Measurements from ENCODE around the gene AKR1A1.
"Not testable (repeated sequence)": the region's sequence is repeated elsewhere in the genome, so short reads cannot be mapped to it uniquely, and the experiment has no call there.

AKR1A1 gene

GRCh38 chr1:45570631-45571030 lies 20.0 kb downstream of the AKR1A1 start:
- DNase-seq, result no peak

DNA sequence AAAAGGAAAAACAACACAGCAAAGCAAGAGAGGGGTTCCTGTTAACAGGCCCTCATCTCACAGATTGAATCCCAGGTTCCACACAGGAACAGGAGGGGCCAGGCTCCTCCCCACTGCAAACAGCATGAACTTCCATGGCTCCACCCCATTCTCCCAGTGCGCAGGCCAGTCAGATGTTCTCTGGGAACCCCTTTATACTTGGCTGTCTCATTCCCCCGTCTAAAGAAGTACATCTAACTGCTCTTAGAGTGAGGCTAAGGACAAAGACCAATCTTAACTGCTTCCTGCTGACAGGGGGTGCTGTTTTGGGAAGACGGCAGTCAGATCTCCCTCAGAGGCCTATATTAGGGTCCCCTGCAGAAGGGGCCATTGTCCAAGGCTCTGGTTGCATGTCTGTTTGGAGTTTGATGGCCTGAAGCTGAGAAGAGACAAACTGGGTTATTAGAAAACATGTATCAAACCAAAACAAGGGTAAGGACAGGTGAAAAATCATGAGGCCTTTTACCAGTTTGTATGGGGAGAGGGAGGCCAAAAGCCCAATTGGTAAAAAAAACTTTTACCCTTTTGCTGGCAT lies 22.7 kb downstream of the AKR1A1 start:
- DNase-seq, result no peak

DNA sequence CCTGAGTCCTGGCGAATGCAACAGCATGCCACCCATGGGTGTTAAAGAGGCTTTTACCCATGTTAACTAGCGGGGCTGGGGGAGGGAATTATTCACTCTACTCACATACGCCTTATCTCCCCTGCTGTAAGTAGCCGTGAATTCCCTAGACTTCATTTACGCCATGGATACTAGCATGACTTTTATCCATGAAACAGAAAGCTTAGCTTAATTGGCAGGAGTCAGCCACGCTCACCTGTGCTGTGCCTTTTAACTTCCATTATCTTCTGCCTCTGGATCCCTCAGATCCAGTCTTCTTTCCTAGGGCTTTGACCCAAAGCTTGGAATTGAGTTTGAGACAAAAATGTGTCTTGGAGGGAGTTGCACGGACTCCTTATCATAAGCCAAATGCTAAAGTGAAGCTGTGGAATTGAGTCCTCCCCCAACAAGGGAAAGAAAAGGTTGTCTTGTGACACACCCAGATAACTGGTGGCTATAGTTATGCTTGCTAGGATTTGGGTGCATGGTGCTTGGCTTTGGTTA lies 23.5 kb downstream of the AKR1A1 start:
- no peak for DNase-seq

GRCh38 chr1:45583264-45583665 lies 32.6 kb downstream of the AKR1A1 start:
- DNase-seq, result peak; percentile 94 to 95

GRCh38 chr1:45583666-45584350 lies 33.2 kb downstream of the AKR1A1 start, which contains the start of gene NASP:
NASP (plus strand) TSS chr1:45584041; CDS start chr1:45584147, 106 bp downstream.
- DNase-seq, result peak; percentile 57 to 70

DNA sequence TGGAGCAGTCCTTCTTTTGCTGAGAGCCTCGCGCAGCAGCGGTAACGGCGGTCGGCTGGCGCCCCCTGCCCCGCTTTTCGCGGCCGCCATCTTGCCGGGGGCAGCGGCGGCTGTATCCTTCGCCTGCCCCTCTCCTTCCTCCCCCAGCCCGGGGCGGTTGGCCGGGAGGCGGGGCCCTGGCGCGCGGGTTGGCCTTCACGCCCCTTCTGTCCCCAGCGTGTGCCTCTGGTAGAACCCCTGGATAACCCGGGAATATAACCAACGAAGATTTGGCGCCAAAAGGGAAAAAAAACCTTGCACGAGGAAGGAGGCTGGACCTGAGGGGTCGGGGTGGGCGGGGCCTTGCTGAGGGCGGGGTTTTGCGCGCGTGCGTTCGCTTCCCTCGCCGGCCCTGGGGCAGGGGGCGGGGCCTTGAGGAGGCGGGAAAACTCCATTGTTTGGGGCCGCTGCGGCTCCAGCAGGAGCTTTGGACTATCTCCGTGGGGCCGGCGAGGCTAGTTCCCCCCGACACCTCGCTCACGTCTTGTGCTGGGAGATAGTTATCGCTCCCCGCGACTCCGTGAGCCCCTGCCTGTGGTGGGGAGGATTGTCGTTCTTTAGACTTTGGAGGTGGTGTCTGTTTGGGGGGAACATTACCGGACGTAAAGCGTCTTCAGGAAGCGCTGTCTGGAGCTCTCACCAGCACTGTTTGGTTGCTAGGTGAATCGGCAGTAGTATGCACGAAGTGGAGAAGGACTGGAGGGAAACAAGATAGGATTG lies 33.9 kb downstream of the AKR1A1 start:
- peak; percentile 76 to 82 for DNase-seq

DNA sequence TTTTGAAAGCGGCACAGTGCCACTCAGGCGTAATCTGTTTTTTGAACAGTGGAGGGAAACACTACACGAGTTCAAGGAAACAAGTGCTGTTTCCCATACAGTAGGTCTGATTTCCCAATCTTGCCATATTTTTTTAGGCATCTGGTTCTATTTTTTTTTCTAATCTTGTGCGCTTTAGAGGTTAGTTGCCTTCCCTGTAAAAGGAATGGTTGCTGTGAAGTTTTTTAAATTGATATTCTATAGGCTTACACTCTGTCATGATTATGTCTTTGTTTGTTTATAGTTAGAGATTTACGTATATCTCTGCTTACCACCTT lies 34.4 kb downstream of the AKR1A1 start:
- DNase-seq, result no peak

DNA sequence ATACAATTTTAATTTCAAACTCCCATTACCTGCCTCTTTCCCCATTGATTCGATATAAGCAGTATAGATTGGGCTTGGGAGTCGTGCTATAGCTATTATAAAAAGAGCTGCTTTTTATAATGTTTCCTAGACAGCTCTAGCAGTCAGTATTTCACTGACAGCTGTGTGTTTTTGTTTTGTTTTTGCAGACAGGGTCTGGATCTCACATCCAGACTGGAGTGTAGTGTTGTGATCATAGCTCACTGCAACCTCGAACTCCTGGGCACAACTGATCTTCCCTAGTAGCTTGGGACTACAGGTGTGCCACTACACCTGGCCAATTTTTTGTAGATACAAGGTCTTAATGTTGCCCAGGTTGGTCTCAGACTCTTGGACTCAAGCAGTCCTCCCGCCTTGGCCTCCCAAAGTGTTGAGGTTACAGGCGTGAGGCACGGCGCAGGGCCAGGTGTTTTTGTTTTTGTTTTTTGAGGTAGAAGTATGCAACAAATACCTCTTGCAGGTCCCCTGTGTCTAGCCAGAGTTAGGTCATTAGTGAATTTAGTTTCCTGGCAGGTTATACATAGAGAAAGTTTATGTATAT lies 35.0 kb downstream of the AKR1A1 start:
- DNase-seq, result no peak

GRCh38 chr1:45586769-45587168 lies 36.1 kb downstream of the AKR1A1 start:
- DNase-seq, result no peak

DNA sequence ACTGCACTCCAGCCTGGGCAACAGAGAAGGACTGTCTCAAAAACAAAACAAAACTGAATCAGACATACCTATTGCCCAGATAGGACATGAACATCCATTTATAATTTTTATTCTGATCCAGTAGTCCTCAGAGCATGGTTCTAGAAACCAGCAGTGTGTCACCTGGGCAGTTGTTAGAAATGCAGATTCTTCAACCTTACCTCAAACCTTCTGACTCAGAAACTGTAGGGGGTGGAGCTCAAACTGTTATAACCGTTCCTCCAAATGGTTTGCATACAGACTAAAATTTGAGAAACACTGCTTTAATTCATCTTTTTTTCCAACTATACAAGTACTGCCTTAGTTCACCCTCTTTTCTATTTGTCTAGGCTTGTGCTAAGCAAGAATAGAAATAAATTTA lies 39.2 kb downstream of the AKR1A1 start:
- no peak for DNase-seq

DNA sequence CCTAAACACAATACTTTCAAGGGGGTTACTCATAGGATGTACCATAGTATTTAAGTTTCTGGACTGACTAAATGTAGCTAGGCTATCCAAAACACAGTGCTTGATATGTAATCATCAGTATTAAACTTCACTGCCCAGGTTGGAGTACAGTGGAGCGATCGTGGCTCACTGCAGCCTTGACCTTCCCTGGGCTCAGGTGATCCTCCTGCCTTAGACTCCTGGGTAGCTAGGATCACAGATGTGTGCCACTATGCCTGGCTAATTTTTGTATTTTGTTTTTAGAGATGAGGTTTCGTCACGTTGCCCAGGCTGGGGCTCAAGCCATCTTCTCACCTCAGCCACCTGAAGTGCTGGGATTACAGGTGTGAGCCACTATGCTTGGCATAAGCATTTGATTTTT lies 43.8 kb downstream of the AKR1A1 start:
- no peak for DNase-seq

GRCh38 chr1:45596765-45597164 lies 46.1 kb downstream of the AKR1A1 start:
- DNase-seq, result not testable (repeated sequence)

DNA sequence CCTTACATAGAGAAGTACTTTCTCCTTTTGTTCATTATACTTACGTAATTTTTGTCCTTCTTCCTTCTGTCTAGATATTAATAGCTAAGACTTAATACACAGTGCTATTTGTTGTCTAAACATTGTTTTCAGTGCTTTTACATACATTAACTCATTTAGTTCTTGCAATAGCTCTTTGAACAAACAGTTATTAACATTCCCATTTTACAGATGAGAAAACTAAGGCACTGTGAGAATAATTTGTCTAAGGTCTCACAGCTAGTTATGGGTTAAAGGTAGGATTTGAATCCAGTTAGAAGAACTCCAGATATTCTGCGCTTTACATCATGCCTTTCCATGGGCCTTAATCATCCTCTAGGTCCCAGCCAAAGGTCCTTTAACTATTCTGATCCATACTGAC lies 53.6 kb downstream of the AKR1A1 start:
- no peak for DNase-seq

GRCh38 chr1:45607404-45608074 lies 56.9 kb downstream of the AKR1A1 start:
- DNase-seq, result no peak

GRCh38 chr1:45608175-45609156 lies 57.8 kb downstream of the AKR1A1 start:
- DNase-seq, result no peak

DNA sequence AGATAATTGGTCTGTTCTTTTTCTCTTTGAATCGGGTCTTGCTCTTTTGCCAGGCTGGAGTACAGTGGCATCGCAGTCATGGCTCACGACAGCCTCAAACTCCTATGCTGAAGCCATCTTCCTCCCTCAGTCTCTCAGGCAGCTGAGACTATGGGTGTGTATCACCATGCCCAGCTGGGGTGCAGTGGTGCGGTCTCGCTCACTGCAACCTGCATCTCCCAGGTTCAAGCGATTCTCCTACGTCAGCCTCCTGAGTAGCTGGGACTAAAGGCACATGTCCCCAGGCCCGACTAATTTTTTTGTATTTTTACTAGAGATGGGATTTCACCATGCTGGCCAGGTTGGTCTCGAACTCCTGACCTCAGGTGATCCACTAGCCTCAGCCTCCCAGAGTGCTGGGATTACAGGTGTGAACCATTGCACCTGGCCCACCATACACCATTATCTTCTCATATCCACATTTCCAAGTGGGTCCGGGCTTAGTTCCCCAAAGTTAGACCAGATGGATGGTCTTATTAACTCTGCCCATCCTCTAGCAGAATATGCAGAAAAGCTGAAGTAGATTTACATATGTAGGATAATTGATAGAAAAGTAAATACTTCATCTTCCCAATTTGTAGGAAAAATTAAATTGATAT lies 60.1 kb downstream of the AKR1A1 start:
- DNase-seq, result no peak

DNA sequence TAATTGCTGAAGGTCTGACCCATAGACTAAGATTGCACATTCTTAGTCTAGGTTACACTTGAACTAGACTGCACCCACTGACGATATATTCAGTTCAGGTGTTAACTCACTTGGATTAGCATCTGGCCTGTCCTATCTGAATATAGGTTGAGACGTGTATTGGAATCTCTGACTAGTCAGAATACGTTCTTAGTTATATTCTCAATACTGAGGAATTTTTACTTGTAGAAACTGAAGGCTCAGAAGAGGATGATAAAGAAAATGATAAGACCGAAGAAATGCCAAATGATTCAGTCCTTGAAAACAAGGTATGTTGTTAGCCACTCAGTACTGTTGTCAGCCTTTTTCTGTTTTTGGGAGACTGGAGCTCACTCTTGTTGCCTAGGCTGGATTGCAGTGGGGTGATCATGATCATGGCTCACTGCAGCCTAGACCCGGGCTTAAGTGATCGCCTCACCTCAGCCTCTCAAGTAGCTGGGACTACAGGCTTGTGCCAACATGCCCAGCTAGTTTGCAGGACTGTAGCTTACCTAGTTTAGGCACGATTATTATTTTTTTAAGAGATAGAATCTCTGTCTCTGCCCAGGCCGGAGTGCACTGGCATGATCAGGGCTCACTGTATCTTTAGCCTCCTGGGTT lies 62.4 kb downstream of the AKR1A1 start:
- DNase-seq, result no peak

- no peak for DNase-seq
These were observed 65.3 kb downstream of the AKR1A1 start for GRCh38 chr1:45615885-45616284.

DNA sequence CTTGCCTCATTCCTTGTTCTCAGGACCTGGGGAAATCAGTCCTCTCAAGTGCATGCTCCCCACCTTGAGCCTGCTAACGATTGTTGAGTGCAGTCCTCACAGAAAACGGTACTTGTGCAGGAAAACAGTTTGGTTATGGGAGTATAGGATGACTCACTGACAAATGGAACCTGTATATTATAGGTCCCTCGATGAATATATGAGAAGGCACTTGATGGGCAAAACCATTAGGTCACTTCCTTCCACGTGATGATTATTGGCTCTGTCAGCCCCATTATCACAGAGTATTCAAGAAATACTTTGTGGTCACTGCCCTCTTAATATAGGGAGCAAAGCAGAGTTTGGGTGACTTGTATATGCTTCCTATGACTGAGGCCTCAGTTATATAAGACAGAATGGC lies 67.0 kb downstream of the AKR1A1 start:
- no peak for DNase-seq

GRCh38 chr1:45619149-45619921 lies 68.7 kb downstream of the AKR1A1 start:
- DNase-seq, result no peak
